ENCODE results near the gene FBLN7. TPM values are rescaled to one million over a fixed set of nuclear protein-coding genes. Genes with fewer than 3 reads are reported as not detected.

Gene FBLN7
- 19.1 and 21.4 TPM in 2 replicates for total RNA-seq
- long read RNA-seq, partial matches to known transcripts, result 0 of 3 reads
- long read RNA-seq, other reads (novel, unspliced or antisense), result 2 of 3 reads

GRCh38 chr2:112138159-112139032, at the start of gene FBLN7:
TSS of gene FBLN7 (plus strand) at chr2:112138385. CDS start at chr2:112138656, 271 bp downstream.
- peaks cover 7% of the 10 kb centered on the region for H3K27me3 Mint-ChIP-seq (ENCODE audit: low read depth)
- TF ChIP-seq CTCF (conservative IDR thresholded peaks at IDR 0.05), result no peak
- peak; percentile 51 for DNase-seq (ENCODE audit: low read depth, low spot score)
- H3K4me1 Mint-ChIP-seq, result peaks cover 29% of the 10 kb centered on the region
- H3K27ac Mint-ChIP-seq (ENCODE audit: unreplicated experiment), result peak within 1 kb of the TSS; percentile 27
- H3K9me3 Mint-ChIP-seq, result peaks cover 3% of the 10 kb centered on the region
- H3K36me3 Mint-ChIP-seq (ENCODE audit: low read depth), result peaks cover 14% of the 10 kb centered on the region
- H3K4me3 Mint-ChIP-seq, result peak within 1 kb of the TSS; percentile 87

GRCh38 chr2:112089375-112089774, 48.8 kb upstream of the FBLN7 start:
- no peak for DNase-seq (ENCODE audit: low read depth, low spot score)
- peaks cover 48% of the 10 kb centered on the region for H3K36me3 Mint-ChIP-seq (ENCODE audit: low read depth)
- no peaks in the 10 kb centered on the region for H3K27me3 Mint-ChIP-seq (ENCODE audit: low read depth)
- H3K4me3 Mint-ChIP-seq, result no peak overlapping the region
- peaks cover 4% of the 10 kb centered on the region for H3K9me3 Mint-ChIP-seq
- no peak overlapping the region for H3K27ac Mint-ChIP-seq (ENCODE audit: unreplicated experiment)
- H3K4me1 Mint-ChIP-seq, result peaks cover 12% of the 10 kb centered on the region
- no peak for TF ChIP-seq CTCF (conservative IDR thresholded peaks at IDR 0.05)

DNA sequence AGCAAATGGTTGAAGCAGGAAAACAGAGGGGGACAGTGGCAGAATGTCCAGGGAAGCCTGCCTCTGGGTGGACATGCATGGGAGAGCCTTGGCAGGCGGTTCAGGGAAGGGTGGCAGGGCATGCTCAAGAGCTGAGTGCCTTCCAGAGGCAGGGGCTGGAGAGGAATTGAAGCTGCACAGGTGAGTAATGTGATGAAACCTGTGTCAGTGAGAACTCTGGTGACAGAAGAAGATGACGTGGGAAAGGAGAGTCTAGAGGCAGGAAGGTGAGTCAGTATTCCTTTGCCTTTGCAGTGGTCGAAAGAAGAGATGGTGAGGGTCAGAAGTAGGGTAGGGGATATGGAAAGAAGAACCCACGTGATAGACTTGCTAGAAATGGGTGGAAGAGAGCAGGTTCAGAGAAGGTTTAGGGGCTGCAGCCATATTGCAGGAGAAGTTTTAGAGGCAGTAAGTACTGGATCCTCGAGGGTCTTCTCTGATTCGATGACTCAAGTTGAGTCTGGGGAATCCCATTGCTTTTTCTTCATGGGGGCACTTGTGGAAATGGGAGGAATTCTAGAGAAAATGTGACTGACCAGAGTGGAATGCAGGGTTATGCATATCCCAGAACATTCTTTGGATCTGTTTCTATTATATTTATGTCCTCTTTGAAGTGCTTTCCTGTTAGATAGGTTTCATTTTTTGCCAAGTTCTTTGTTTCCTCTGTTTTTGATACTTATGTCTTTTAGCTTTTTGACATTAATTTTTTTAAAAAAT, 45.7 kb upstream of the FBLN7 start:
- peaks cover 20% of the 10 kb centered on the region for H3K36me3 Mint-ChIP-seq (ENCODE audit: low read depth)
- TF ChIP-seq CTCF (conservative IDR thresholded peaks at IDR 0.05), result no peak
- no peaks in the 10 kb centered on the region for H3K4me1 Mint-ChIP-seq
- no peak overlapping the region for H3K4me3 Mint-ChIP-seq
- H3K27me3 Mint-ChIP-seq (ENCODE audit: low read depth), result no peaks in the 10 kb centered on the region
- H3K9me3 Mint-ChIP-seq, result no peaks in the 10 kb centered on the region
- no peak overlapping the region for H3K27ac Mint-ChIP-seq (ENCODE audit: unreplicated experiment)
- DNase-seq (ENCODE audit: low read depth, low spot score), result no peak

GRCh38 chr2:112093216-112093615, 45.0 kb upstream of the FBLN7 start:
- no peak for DNase-seq (ENCODE audit: low read depth, low spot score)
- Mint-ChIP-seq H3K36me3 (ENCODE audit: low read depth) (peaks cover 17% of the 10 kb centered on the region), H3K4me1 (no peaks in the 10 kb centered on the region), H3K27me3 (ENCODE audit: low read depth) (no peaks in the 10 kb centered on the region), H3K4me3 (no peak overlapping the region), H3K27ac (ENCODE audit: unreplicated experiment) (no peak overlapping the region), H3K9me3 (no peaks in the 10 kb centered on the region)
- no peak for TF ChIP-seq CTCF (conservative IDR thresholded peaks at IDR 0.05)

DNA sequence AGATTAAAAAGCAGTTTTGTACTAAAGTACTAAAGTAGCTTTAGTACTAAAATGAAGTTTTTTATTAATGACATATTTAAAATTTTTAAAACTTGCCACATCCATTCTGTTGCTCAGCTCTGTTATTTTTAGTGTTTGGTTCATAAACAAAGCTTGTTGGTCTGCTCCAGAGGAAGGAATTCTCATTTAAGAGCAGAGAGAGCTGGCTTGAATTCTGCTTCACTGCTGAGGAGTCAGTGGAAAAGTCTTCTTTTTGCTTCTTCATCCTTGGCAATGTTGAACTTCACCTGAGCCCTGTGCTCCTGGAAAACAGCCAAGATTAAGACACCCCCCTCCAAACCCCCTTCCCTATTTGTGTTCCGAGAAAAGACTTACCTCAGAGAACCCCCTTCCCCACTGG, 42.5 kb upstream of the FBLN7 start:
- Mint-ChIP-seq H3K4me1 (no peaks in the 10 kb centered on the region), H3K27ac (ENCODE audit: unreplicated experiment) (no peak overlapping the region), H3K27me3 (ENCODE audit: low read depth) (no peaks in the 10 kb centered on the region), H3K4me3 (no peak overlapping the region), H3K9me3 (no peaks in the 10 kb centered on the region), H3K36me3 (ENCODE audit: low read depth) (peaks cover 8% of the 10 kb centered on the region)
- no peak for DNase-seq (ENCODE audit: low read depth, low spot score)
- no peak for TF ChIP-seq CTCF (conservative IDR thresholded peaks at IDR 0.05)

All from neural crest cell (in vitro differentiated cells).